CD1c-positive myeloid dendritic cell (primary cell): ENCODE measurements around the gene SPRED1.
"Not testable (repeated sequence)": the region's sequence is repeated elsewhere in the genome, so short reads cannot be mapped to it uniquely, and the experiment has no call there.

ENCODE experiments used
- DNase-seq: peaks from one replicate; pipeline ENCODE4 v3.0.0-alpha.2; 2016; ENCODE audit errors: extremely low spot score

SPRED1 gene

DNA sequence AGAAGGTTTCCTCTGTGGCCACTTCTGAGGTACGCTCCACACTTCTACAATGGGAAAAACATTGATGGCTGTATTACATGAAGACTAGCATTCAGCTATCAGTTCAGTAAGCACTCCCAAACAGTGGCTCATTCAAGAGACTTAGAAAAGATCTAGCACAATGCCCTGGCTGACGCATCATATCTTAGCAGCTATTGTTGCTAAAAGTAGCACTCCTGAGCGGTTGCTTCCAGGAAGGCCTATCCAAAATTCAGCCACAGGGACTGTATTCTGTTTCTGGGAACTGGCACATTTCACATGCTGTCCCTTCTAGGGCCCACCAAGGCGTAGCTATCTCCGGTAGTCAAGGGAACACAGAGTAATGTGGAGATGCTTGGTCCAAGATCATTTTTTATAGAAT, 21.2 kb upstream of the SPRED1 start:
- DNase-seq = no peak

DNA sequence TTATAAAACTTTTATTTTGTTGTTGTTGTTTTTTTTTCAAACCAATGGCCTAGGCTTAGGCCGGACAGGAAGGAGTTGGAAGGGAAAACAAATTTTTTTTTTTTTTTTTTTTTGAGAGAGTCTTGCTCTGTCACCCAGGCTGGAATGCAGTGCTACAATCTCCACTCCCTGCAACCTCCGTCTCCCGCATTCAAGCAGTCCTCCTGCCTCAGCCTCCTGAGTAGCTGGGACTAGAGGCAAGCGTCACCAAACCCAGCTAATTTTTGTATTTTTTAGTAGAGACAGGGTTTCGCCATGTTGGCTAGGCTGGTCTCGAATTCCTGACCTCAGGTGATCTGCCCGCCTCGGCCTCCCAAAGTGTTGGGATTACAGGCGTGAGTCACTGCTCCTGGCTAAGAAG, 15.6 kb upstream of the SPRED1 start:
- not testable (repeated sequence) for DNase-seq

DNA sequence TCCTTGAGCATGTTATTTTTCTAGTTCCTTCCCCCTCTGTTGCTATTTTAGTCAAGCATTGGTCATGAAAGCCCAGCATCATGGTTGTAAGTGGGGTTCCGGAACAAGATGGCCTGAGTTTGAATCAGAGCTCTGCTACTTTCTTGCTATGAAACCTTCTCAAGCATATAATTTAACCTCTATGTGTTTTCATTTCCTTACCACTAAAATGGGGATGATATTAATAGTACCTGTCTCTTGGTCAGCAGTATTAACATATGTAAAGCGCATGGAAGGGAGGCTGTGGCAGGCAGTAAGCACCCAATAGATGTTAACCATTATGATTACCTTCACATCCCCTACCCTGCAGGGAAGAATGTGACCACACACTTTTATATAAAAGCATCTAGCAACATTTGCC, 14.3 kb upstream of the SPRED1 start:
- no peak for DNase-seq

- DNase-seq = peak; percentile 58
Observed at GRCh38 chr15:38242055-38242454, 10.6 kb upstream of the SPRED1 start.

GRCh38 chr15:38243278-38244055, 9.2 kb upstream of the SPRED1 start:
- no peak for DNase-seq

GRCh38 chr15:38247336-38247735, 5.3 kb upstream of the SPRED1 start:
- DNase-seq = no peak

GRCh38 chr15:38253351-38253781, 730 bp downstream of the SPRED1 start:
- DNase-seq = peak; percentile 77

DNA sequence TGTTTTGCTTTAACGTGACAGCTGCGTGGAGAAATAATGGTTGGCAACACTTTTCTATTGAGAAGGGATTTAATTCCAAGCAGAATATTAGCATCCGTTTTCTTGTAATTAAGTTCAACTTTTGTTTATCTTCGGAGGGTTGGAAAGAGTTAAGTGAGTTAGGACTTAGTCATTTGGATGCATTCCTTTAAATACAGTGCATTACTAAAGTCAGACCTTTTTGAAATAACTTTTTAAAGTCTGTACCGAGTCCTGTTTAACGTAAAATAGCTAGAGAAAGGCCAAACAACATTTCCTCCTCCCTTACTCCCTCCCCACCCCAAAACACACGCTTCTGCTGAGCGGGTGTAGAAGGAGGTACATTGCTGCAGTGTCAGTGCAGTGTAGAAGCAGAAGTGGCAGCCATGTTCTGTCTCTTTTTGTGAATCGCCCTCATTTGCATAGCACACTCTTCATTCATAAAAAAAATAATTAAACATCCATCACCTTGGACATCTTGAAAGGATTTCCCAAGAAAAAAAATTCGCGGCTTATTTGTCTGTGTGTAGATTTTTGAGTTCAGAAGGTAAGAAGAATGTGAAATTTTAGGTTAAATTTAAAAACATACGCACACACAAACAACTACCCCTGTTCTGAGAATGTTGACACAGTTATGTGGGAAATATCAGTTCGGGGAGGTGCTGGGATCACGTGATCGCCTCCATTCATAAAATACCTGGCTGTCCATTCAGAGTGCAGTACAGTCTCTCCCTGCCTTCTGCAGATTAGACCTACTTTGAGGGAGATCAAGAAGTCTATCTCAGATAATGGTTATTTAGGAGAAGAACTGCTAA, 1.6 kb downstream of the SPRED1 start:
- DNase-seq = peak; percentile 74

GRCh38 chr15:38255690-38256089, 3.1 kb downstream of the SPRED1 start:
- DNase-seq = peak; percentile 20

DNA sequence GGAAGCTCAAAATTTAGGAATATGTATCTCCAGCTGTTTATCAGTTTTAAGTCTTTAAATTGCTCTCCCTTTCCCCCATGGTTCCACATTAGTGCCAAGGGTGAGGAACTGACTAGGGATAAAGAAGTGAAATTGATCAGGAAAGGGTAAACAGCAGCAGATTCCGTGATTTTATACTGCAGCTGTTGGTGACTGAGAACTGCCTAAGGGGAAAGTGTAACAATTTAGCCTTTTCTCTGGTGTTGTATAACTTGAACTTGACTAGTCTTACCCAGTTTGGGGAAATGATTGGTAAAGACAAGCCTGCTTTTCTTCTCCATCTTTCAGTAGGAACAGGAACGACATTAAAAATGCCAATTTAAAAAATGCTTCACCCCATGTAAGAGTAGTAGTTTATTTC, 5.0 kb downstream of the SPRED1 start:
- DNase-seq = peak; percentile 25

GRCh38 chr15:38259134-38259533, 6.5 kb downstream of the SPRED1 start:
- DNase-seq = no peak

DNA sequence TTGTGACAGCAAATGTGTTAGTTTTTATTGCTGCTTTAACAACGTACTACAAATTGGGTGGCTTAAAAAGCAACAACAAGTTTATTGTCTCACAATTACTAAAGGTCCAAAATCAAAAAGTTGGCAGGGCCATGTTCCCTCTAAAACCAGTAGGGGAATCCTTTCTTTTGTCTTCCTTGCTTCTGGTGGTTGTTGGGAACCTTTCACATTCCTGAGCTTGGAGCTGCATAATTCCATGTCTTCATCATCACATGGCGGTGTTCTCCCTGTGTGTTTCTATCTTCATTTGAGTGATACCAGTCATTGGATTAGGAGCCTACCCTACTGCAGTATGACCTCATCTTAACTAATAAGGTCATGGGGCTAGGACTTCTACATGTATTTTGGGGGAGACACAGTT, 7.4 kb downstream of the SPRED1 start:
- no peak for DNase-seq

DNA sequence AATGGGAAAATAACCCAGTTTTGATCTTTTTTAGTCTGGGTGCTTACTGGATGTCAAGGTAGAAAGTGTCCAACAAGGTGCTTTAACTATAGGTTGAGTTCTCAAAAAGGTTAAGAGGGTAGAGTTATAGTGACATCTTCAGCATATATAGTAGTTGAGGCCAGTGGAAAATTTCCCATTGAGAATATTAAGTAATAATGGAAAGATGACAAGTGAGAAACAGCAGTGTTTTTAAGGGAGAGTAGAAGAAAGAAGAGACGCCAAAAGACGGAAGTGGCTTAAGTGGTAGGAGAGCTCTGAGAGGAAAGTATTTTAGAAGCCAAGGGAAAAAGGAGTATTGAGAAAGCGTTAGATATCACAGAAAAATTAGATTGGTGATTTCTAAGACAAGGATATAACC, 10.6 kb downstream of the SPRED1 start:
- DNase-seq = no peak

- no peak for DNase-seq
Observed at GRCh38 chr15:38263996-38264395, 11.4 kb downstream of the SPRED1 start.

GRCh38 chr15:38266247-38266986, 13.8 kb downstream of the SPRED1 start:
- no peak for DNase-seq

GRCh38 chr15:38267421-38268022, 14.9 kb downstream of the SPRED1 start:
- no peak for DNase-seq

DNA sequence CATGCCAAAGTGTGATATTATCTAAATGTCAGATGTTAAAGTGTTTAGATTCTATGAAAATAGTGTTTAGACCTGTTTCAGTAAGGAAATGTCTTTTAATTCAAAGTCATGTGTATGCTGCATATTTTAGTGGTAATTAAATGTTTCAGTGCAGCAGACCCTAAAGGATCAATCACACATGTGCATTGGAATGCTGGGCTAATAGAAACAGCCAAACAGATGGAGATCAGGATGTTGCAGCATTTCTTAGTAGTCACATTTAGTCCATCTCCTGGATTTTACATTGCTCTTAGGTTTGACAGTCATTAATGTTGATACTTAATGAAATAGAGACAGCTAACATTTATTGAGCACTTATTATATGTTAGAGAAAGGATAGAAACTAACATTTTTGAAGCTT, 18.5 kb downstream of the SPRED1 start:
- no peak for DNase-seq

DNA sequence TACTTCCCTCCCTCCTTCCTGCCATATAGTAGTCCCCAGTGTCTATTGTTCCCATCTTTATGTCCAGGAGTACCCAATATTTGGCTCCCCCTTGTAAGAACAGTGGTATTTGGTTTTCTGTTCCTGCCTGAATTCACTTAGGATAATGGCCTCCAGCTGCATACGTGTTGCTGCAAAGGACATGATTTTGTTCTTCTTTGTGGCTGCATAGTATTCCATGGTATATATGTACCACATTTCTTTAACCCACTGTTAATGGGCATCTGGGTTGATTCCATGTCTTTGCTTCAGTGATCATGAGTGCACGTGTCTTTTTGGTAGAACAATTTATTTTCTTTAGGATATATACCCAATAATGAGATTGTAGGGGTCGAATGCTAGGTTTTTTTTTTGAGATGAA, 19.3 kb downstream of the SPRED1 start:
- DNase-seq = no peak

GRCh38 chr15:38272431-38272830, 19.8 kb downstream of the SPRED1 start:
- DNase-seq = not testable (repeated sequence)

DNA sequence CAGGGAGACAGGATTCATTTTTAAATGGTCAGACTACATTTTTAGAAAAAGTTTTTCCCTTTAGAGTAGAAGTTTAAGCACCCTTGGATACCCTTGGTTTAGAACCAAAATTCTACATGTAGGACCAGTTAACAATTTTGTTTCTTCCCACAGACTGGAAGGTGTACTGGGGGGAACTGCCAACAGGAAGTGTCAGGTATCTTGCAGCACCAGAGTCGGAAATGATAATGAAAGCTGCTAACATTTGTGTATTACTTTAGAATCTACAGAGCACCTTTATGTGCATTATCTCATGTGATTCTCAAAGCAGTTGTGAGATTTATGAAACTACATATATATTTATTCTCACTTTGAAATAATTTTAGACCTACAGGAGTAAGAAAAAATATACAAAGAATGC, 21.5 kb downstream of the SPRED1 start:
- DNase-seq = no peak

DNA sequence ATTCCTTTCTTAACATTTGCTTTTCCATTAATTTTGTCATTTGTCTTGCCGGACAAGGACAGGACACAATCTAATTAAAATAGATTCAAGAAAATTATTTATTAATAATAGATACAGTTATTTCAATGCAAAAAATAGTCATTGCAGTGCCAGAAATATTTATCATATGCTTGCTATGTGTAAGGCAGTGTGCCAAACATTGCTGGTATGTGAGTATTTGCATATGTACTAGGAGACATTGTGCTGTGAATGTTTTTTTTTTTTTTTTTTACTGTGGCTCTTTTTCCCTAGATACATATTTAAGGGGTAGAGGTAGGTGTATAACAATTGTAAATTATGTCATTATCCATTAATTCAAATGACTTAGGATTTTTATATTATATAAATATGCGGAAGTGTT, 23.3 kb downstream of the SPRED1 start:
- no peak for DNase-seq

DNA sequence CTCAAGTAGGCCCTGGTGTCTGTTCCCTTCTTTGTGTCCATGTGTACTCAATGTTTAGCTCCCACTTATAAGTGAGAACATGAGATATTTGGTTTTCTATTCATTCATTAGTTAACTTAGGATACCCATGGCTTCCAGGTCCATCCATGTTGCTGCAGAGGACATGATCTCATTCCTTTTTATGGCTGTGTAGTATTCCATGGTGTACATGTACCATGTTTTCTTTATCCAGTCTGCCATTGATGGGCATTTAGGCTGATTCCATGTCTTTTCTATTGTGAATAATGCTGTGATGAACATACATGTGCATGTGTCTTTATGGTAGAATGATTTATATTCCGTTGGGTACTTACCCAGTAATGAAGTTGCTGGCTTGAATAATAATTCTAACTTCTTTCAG, 24.6 kb downstream of the SPRED1 start:
- DNase-seq = not testable (repeated sequence)
